Measurements from ENCODE around the gene FOLR3.

DNA sequence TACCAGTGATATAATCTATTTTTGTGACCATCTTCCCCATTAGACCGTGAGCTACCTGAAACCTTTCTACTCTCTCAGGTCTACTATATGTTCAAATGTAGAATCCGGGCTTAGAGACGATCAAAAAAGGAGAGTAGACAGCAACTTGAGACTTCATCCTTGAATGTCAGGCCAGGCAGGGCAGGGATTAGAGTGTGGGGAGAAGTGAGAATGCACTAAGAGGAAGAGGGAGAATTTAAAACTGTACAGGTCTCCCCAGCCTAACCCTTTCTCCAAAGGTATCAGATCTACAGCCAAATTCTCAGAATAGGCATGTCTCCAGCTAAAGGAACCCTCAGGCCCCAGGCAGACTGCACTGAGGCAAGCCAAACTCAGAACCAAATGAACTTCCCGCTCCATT is 33.4 kb upstream of the FOLR3 start:
- TF ChIP-seq, protein P1, sequence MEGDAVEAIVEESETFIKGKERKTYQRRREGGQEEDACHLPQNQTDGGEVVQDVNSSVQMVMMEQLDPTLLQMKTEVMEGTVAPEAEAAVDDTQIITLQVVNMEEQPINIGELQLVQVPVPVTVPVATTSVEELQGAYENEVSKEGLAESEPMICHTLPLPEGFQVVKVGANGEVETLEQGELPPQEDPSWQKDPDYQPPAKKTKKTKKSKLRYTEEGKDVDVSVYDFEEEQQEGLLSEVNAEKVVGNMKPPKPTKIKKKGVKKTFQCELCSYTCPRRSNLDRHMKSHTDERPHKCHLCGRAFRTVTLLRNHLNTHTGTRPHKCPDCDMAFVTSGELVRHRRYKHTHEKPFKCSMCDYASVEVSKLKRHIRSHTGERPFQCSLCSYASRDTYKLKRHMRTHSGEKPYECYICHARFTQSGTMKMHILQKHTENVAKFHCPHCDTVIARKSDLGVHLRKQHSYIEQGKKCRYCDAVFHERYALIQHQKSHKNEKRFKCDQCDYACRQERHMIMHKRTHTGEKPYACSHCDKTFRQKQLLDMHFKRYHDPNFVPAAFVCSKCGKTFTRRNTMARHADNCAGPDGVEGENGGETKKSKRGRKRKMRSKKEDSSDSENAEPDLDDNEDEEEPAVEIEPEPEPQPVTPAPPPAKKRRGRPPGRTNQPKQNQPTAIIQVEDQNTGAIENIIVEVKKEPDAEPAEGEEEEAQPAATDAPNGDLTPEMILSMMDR (IDR thresholded peaks at IDR 0.05), result no peak
- no peak for TF ChIP-seq POLR2A (IDR thresholded peaks at IDR 0.05)

Measured in adrenal gland (tissue), 5 donors.